HG03565 (cell line): ENCODE data around the gene SHB.
"Not testable (repeated sequence)": the region's sequence is repeated elsewhere in the genome, so short reads cannot be mapped to it uniquely, and the experiment has no call there.

Experiments
- ATAC-seq: cut with Tn5 transposase; IDR thresholded peaks from one replicate; pipeline ENCODE4 v1.9.1; 2021; ENCODE audit warnings: mild to moderate bottlenecking, moderate library complexity; ENCODE audit not compliant: unreplicated experiment

The SHB gene

GRCh38 chr9:38064842-38065368 lies 4.1 kb downstream of the SHB start:
- ATAC-seq, result no peak

GRCh38 chr9:38063363-38063707 lies 5.7 kb downstream of the SHB start:
- ATAC-seq, result no peak

- ATAC-seq, result no peak
These were observed 6.3 kb downstream of the SHB start for GRCh38 chr9:38062498-38063362.

GRCh38 chr9:38062106-38062497 lies 6.9 kb downstream of the SHB start:
- no peak for ATAC-seq

- peak; percentile 60 for ATAC-seq
These were observed 7.6 kb downstream of the SHB start for GRCh38 chr9:38061326-38061977.

- no peak for ATAC-seq
These were observed 8.3 kb downstream of the SHB start for GRCh38 chr9:38060681-38061080.

- ATAC-seq, result no peak
These were observed 9.6 kb downstream of the SHB start for GRCh38 chr9:38059233-38059936.

- no peak for ATAC-seq
These were observed 10.4 kb downstream of the SHB start for GRCh38 chr9:38058452-38059232.

- ATAC-seq, result no peak
These were observed 11.4 kb downstream of the SHB start for GRCh38 chr9:38057416-38058195.

- ATAC-seq, result no peak
These were observed 14.4 kb downstream of the SHB start for GRCh38 chr9:38054653-38055052.

GRCh38 chr9:38053697-38054461 lies 15.1 kb downstream of the SHB start:
- no peak for ATAC-seq

- ATAC-seq, result no peak
These were observed 17.1 kb downstream of the SHB start for GRCh38 chr9:38051780-38052546.

GRCh38 chr9:38048316-38048969 lies 20.6 kb downstream of the SHB start:
- no peak for ATAC-seq

GRCh38 chr9:38047301-38048251 lies 21.5 kb downstream of the SHB start:
- ATAC-seq, result no peak

- ATAC-seq, result no peak
These were observed 22.2 kb downstream of the SHB start for GRCh38 chr9:38046661-38047300.

GRCh38 chr9:38045939-38046338 lies 23.1 kb downstream of the SHB start:
- not testable (repeated sequence) for ATAC-seq
